Skeletal muscle cell (primary cell): ENCODE results near the gene LMBRD2.
"Not testable (repeated sequence)": the region's sequence is repeated elsewhere in the genome, so short reads cannot be mapped to it uniquely, and the experiment has no call there.

Experiments
- DNase-seq: peaks from one replicate; pipeline ENCODE4 v3.0.0-alpha.2; 2010; ENCODE audit warnings: low read depth
- H3K4me3 ChIP-seq: 2 replicates; pipeline ENCODE4 v1.5.1; 2011; ENCODE audit warnings: low read depth, mild to moderate bottlenecking, control low read depth, low read length, moderate library complexity

Gene LMBRD2

DNA sequence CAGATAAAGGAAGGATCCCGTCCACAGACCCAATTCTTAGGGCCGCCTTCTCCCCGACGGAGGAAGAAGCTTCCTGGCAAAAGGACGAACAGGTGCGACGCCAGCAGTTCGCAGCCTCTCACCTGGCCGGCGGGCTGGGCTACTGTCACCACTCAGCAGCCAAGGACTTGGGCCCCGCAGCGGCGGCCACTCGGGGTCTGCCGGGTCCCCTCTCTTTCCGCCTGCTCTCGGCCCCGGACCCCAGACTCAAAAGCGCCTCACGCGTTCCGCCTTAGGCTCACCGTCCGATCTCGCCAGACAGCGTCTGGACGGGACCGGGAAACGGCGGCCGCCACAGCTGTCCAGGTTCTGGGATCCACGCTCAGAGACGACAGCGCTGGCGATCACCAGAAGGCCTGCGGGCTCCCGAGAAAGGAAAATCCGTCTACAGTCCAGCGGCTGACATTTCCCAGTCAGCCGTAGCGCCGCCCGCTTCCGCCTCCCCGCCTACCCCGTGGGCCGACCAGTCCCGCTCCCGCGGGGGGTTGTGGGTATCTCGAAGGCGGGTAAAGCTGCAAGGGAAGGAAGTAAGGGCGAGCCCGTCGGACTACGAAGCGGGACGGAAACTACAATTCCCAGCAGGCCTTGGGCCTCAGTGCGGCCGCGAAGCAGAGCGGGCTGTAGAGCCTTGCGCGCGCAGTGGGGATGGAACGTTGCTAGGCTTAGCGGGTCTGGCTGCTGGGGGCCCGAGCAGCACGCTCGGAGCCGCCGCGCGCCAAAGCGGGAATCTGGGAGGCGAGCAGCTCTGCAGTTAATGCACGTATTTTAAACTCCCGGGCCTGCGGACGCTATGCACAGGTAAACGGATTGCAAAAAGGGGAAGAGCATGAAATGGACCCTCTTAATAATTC, at the start of gene LMBRD2, which contains the start of gene SKP2:
Gene LMBRD2 (minus strand): TSS at position 454 of the 890 bp plus-strand sequence. CDS start 8,538 bp downstream, outside the sequence.
Gene SKP2 (plus strand): TSS at position 678 of the 890 bp plus-strand sequence. CDS start 152 bp downstream, at position 830.
- DNase-seq: peak; percentile 95
- peak within 1 kb of the TSS; percentile 84 for H3K4me3 ChIP-seq

DNA sequence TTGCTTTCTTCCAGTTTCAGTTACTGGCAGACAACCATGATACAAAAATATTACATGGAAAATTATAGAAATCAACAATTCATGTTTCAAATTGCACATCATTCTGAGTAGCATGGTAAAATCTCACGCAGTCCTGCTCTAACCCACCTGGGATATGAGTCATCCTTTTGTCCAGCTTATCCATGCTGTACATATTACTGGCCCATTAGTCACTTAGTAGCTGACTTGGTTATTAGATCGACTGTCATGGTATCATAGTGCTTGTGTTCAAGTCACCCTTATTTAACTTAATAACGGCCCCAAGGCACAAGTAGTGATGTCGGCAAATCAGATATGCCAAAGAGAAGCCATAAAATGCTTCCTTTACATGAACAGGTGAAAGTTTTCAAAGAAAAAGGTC, 48.8 kb upstream of the LMBRD2 start:
- peak; percentile 39 for DNase-seq
- H3K4me3 ChIP-seq: no peak overlapping the region

DNA sequence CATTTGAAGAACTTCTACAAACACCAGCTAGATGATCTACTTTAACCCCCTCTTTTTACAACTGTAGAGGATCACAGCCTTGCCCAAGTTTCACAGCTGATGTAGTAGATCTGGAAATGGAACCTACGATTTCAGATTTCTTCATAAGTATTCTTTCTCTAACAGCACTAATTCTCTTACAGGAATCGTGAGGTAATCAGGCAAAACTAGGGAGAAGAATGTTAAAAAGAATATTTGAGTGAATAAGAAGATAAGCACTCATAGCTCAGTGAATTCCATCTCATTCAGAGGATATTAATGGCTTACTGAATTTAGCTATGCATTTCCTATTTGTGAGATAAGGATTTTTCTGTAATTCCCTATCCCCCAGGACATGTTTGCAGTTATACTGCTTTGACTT, 47.9 kb upstream of the LMBRD2 start:
- DNase-seq: no peak
- H3K4me3 ChIP-seq: no peak overlapping the region

DNA sequence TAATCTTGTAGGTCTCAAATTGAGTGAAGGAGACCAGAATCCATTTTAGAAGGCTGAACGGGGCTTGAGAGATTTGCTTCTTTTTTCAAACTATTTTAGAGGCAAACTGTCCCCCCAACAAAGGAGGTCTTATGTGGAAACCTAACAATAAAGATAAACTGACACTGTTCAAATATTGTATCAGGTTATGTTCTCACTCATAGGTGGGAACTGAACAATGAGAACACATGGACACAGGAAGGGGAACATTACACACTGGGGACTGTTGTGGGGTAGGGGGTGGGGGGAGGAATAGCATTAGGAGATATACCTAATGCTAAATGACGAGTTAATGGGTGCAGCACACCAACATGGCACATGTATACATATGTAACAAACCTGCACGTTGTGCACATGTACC, 47.1 kb upstream of the LMBRD2 start:
- not testable (repeated sequence) for H3K4me3 ChIP-seq, DNase-seq

DNA sequence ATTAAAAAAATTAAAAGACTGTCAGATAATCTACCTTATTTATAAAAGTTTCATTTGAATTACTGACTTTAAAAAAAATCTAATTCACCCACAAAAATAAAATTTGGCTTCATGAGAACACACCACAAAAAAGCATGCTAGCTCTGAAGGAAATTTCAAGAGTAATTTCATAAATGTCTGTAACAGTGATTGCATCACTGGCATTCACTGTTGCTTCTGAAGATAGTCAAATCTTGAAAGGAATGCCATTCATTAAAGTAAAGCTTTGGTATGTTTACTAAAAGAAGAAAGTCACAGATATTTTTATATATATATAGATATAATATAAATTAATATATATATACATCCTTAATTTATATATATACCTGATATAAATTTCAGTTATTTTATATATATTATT, 46.6 kb upstream of the LMBRD2 start:
- DNase-seq: no peak

DNA sequence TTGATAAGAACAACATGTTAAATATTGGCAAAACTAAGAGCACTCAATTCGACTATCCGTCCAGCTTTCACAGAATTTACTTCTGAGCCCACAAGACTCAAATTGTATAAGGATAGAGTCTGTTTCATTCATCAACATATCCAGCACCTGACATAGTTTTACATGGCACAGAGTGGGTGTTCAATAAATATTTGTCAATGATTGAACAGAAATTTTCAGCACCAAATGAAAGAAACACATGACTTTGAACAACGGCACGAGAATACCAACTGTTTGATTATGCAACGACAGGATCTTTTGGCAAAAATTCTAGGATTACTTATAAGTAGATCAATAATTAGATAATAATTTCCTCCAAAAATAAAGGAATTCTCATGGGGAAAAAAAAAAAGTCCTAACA, 42.1 kb upstream of the LMBRD2 start:
- no peak overlapping the region for H3K4me3 ChIP-seq
- no peak for DNase-seq

More for the DNA sequence above, 46.6 kb upstream of the LMBRD2 start:
- no peak overlapping the region for H3K4me3 ChIP-seq

DNA sequence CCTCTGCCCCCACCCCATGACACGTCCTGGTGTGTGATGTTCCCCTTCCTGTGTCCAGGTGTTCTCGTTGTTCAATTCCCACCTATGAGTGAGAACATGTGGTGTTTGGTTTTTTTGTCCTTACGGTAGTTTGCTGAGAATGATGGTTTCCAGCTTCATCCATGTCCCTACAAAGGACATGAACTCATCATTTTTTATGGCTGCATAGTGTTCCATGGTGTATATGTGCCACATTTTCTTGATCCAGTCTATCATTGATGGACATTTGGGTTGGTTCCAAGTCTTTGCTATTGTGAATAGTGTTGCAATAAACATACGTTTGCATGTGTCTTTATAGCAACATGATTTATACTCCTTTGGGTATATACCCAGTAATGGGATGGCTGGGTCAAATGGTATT, 32.7 kb upstream of the LMBRD2 start:
- DNase-seq, H3K4me3 ChIP-seq: not testable (repeated sequence)

DNA sequence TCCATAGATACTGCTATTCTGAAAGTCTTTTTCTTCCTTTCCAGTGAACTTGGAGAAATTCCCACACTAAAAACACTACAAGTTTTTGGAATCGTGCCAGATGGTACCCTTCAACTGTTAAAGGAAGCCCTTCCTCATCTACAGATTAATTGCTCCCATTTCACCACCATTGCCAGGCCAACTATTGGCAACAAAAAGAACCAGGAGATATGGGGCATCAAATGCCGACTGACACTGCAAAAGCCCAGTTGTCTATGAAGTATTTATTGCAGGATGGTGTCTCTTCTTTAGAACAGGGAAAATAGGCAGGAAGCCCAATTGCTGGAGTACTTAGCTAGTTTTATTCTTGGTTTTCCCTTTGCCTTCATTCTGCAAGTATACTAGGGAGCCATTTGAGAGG, 30.1 kb upstream of the LMBRD2 start:
- no peak for DNase-seq

DNA sequence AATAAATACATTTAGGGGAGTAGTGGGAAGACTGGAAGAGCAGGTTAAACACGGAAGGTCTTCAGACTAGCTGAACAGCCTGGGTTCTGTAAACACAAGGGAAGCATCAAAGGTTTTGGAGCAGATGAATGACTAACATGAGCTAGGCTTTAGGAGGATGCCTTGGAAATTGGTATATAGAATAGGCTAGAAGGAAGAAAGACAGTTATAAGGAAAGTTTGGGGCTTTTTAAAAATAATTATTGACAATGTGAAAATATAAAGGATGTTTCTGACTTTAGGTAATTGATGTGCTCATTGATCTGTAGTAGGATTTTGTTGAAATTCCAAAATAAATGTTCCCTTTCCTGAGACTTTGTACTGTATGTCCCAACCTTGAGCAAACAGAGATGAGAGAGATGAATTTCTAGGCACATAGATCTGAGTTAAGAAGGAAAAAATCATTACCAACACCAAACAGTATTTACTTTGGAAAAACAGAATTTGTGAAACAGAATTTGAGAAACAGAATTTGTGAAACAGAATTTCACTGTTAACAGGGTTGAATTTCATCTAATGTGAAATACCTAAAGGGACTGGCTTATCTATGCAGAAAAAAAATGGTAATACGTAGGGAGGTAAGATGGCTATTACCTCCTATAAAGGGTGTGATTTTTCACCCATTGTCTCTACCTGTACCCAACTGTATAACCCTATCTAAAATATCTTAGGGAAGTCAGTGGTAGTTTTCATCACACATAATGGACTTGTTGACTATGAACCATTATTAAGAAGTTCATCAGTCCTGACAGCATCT, 29.1 kb upstream of the LMBRD2 start:
- no peak for DNase-seq
- no peak overlapping the region for H3K4me3 ChIP-seq

More for the DNA sequence above, 30.1 kb upstream of the LMBRD2 start:
- no peak overlapping the region for H3K4me3 ChIP-seq

DNA sequence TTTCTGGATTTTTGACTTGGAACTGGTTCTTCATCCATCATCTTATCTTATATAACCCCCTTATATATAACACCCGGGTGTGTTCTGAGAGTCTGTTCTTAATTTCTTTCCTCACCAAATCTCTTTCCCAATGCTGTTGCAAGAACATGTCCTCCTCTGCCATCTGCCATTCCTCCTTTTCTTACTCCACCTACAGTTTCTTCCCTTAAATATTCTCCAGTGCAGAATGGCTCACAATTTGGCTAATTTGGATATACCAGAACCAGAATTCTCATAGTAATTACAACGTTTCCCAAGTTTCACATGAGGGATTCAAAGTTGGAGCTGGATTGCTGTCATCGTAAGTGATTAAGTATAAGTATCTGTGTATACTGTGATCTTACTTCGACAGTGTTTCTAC, 28.3 kb upstream of the LMBRD2 start:
- DNase-seq: no peak
- H3K4me3 ChIP-seq: no peak overlapping the region

DNA sequence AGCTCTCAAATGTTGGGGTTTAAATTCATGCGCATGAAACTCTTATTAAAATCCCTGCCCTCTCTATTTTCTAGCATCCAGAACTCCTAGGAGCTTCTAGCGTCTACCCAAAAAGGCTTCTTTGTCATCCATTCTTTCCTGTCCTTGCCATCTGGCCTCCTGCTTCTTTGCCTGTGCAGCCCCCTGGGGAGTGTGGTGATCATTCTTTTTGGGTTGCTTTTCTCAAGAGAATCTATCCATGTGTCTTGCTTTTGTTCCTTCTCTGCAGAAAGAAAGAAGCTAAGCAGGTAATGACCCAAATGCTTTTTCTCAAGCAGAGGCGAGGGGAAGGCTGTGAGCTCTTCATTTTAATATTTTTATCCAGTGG, 26.8 kb upstream of the LMBRD2 start:
- no peak overlapping the region for H3K4me3 ChIP-seq
- DNase-seq: no peak

DNA sequence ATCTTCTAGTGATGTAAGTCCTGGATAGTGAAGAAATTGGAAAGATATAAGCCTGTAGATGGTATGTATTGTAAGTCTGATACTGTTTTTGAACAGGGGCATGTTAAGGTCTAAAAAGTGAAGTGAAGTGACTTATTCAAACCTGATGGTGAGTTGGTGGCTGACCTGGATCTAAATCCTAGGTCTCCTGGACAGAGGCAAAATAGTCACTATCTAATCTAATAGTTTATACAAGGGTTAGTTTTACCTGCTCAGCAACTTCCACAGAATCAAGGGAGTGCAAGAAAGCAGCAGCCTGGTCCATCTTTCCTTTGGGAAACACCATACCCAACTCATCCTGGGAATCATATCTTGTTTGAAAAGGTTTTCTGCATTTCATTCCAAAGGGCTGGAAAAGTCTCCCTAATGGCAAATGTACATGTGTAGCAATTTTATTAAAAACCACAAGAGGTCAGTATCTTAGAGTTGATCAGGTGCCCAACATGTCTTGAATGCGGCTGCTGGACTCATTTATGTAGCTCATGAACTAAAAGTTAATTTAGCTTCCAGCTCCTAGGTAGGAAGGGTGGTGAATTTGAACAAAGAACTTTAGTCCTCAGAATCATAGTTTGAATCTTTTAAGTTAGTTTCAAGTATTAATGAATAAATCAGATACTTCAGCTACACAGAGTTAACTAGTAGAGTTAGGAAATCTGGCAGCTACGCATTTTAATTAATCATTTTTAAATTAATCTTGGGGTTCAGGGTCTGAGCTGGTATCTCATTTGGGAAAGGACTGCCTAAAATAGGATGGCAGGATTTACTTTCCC, 26.2 kb upstream of the LMBRD2 start:
- H3K4me3 ChIP-seq: no peak overlapping the region
- peak; percentile 20 for DNase-seq

DNA sequence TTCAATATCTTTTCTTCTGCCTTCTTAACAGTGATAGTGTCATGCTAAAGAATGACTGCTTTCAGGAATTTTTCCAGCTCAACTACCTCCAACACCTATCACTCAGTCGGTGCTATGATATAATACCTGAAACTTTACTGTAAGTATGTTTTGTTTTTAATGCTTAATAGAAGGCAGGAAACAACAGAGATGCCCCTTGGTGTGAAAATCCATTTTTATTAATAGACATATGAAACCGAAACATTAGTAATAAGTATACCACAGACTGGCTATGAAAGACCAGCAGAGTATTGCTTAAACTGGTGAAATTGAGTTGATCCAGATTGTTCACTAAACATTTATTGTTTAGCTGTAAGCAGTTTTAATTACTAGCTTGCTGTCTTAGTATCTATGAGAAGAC, 25.5 kb upstream of the LMBRD2 start:
- H3K4me3 ChIP-seq: no peak overlapping the region
- DNase-seq: no peak

DNA sequence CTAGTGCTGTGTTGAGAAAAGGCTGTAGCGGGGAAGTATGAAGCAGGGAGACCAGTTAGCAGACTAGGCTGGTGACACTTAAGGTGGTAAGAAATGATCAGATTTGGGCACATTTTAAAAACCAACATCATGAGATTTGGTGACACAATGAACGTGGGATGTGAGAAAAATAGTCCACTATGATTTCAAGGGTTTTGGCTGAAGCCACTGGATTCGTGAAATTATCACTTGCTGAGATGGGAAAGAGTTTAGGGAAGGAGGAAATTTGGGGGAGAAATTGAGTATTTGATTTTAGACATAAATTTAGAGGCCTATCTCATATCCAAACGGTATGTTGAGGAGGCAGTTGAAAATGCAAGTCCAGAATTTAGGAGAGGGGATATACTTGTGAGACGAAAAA, 23.4 kb upstream of the LMBRD2 start:
- H3K4me3 ChIP-seq: no peak overlapping the region
- DNase-seq: no peak

DNA sequence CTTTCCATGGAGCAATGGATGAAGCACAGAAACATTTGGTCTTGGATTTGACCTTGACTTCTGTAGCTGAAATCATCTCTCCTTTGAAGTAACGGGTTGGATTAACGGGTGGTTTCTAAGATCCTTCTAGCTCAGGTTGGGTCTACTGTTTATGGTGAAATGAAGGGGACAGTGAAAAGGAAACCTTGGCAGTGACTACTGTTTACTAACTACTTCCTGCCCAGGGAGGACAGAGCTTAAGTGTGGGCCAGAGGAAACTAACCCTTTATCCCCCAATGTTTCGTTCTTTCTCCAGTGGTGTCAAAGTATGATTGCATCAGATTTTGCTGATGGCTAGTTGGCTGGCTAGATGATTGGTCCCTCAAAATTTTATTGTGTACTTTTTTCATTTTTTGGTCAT, 22.4 kb upstream of the LMBRD2 start:
- no peak for DNase-seq
- no peak overlapping the region for H3K4me3 ChIP-seq

DNA sequence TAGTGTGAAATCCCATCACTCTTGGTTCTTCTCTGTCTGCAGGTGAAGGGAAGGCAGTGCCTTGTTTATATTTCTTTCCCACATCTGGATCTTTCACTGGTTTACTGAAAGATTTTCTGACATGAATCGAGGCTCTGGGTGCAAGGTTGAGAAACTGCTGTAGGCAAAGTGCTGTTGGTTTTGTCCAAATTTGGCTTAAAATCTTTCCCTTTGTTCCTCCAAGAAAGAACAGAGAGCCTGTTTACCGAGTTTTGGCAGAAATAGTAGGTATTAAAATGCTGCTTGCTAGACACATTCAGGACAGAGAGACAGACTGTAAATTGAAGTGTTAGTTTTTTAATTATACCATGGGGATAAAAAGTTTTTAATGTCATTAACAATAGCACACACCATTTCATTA, 21.7 kb upstream of the LMBRD2 start:
- no peak for DNase-seq

DNA sequence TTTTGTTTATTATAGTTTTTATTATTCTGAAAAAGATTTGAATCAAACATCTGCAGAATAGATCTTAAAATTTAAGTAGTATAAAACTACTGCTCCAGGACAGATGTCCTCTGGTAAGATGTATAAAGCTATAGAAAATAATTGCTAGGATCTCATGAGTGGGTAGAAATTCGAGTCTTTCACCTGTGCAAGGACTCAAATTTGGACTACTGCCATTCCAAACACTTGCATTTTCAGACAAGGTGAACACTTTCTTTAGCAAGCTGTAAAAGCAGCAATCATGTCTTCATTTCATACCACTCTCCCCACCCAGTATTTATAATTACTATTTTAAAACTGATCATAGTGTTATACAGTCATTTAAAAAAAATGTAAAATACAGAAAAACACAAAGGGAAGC, 20.9 kb upstream of the LMBRD2 start:
- H3K4me3 ChIP-seq: no peak overlapping the region

More for the DNA sequence above, 21.7 kb upstream of the LMBRD2 start:
- no peak overlapping the region for H3K4me3 ChIP-seq

DNA sequence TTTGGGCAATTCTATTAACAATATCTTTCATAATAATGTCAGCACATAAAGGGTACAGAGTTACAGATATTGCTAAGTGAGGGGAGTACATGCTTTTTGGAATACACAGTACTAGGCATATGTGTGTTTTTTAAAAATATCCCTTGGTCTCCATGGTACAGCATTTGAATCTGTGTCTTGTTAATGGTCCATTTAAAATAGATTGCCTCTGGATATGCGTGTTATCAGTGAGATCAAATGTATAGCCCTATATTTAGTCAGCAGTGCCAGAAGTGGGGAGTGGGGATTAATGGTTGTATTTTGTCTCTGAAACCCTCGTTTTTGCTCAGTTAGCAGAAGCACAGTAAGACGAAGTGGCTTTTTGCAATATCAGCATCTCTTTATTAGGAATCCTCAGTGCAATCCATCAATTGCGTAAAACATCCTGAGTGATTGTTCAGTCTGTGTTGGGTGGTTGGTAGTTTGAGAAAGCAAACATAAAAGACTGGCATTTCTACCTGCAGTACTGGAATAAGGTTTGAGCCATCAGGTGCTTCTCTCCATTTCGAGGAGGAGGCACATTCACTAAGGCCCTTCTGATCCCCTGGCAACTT, 19.2 kb upstream of the LMBRD2 start:
- DNase-seq: no peak
- H3K4me3 ChIP-seq: no peak overlapping the region

More for the DNA sequence above, 20.9 kb upstream of the LMBRD2 start:
- no peak for DNase-seq

DNA sequence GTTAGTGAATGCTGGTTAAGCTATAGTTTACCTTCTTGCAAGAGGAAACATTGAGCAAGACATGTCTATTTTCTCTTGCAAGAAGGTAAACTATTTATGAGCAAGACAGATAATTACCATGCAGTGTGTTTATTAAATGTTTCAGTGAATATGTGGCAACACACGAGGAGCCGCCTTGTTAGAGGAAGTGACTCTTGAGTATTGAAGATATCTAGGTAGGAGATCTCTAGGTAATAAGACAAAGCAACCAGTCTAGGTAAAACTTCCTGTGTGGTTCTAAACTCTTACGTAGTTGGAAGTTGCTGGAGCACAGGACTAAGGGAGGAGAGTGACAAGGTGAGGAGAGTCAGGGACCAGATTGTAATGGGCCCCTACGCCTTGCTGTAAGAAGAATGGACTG, 17.1 kb upstream of the LMBRD2 start:
- no peak for DNase-seq
- no peak overlapping the region for H3K4me3 ChIP-seq
